Stimulated activated CD8-positive, alpha-beta memory T cell treated with anti-CD3 and anti-CD28 coated beads, Interleukin-7, amount 100 ng/mL, for 24 hours (primary cell): ENCODE data around the gene MT1E.
A peak's percentile ranks its signal among the peaks of the same experiment; 100 is the strongest.
"Not testable (repeated sequence)": the region's sequence is repeated elsewhere in the genome, so short reads cannot be mapped to it uniquely, and the experiment has no call there.

ENCODE experiments used
- DNase-seq: peaks from one replicate; pipeline ENCODE4 v3.0.0-alpha.2; 2020; ENCODE audit warnings: low read depth

Gene MT1E

DNA sequence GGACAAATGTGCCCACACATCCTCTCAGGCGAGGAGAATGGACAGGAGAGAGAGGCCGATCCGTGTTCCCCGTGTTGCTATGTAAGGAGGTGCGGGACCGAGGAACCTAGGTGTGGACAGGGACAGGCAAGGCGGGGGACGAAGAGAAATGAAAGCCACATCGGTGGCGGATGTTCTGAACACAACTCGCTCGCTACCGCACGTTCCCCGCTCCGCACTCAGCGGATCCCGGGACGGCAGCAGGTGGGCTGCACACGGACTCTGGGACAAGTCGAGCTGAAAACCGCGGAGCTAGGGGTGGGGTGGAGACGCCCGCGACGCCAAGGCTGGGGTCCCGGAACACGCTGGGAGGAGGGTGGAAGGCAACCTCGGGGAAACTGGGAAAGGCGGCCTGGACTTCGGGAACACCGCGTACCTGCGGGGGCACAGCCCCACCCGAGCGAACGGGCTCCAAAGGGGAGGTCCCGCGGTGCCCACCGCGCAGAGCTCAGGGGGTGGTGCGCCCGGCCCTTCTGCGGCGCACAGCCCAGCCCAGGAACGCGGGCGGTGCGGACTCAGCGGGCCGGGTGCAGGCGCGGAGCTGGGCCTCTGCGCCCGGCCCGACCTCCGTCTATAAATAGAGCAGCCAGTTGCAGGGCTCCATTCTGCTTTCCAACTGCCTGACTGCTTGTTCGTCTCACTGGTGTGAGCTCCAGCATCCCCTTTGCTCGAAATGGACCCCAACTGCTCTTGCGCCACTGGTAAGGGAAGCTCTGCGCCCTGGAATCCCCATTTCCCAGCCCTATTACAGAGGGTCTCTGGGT is at the start of gene MT1E:
Gene MT1E (plus strand): TSS at position 642 of the 803 bp plus-strand sequence. CDS start 71 bp downstream, at position 713.
- peak; percentile 45 for DNase-seq

DNA sequence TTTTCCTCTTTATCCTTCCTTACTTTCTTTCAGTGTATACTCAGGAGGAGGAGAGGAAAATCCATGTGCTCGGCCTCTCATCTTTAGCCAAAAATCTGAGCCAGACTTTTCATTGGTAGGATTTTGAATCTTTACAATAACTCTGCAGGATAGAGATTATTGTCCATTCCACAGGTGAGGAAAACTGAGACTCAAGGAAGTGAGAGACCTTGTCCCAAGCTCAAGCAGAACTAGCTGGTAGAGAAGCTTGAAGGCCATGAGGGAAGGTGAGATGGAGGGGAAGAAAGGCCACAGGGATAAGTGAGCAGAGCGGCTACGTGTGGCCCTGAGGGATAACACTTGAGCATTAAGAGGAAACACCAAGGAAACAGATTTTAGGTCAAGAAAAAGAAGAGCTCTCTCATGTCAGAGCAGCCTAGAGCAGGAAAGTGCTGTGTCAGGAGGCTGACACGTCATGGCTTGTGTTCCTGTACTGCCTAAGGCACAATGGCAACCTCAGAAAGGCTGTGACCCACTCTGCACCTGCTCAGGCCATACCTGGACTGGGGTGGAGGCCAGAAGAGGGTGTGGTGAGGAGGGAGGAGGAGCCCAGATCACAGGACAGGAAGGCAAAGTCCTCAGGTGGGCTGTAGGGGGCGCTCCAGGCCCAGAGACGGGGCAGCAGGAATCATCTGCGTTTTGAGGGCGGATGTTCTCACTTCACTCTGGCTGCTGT is 48.8 kb upstream of the MT1E start:
- DNase-seq: peak; percentile 78

DNA sequence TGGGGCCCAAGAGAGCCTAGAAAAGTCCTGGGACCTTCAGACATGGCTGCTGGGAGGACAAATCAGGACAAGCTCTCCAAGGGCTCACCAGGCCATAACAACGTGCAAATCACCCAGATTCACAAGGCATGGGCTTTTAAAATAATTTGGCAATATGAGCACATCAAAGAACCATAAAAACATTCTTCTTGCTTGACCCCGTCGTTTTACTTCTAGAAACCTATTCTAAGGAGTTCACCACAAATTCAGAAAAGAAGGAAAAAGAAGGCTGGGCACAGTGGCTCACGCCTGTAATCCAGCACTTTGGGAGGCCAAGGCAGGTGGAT is 48.3 kb upstream of the MT1E start:
- DNase-seq: no peak

DNA sequence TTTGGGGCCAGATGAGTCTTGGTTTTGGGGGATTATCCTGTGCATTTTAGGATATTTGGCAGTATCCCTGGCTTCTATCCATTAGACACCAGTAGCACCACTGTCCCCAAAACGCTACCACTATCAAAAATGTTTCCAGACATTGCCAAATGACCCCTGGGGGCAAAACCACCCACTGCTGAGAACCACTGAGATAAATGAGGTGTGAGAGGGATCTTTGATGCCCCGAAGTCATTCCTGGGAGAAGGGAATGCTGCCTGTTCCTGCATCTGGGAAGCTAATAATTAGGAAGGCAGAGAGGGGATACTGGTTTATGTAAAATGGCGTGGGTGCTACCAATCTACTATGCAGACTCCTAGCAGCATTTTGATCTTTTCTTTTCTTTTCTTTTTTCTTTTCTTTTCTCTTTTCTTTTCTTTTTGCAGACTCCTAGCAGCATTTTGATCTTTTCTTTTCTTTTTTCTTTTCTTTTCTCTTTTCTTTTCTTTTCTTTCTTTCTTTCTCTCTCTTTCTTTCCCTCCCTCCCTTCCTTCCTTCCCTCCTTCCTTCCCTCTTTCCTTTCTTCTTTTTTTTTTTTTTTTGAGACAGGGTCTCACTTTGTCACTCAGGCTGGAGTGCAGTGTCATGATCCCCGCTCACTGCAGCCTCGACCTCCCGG is 45.1 kb upstream of the MT1E start:
- DNase-seq: no peak

DNA sequence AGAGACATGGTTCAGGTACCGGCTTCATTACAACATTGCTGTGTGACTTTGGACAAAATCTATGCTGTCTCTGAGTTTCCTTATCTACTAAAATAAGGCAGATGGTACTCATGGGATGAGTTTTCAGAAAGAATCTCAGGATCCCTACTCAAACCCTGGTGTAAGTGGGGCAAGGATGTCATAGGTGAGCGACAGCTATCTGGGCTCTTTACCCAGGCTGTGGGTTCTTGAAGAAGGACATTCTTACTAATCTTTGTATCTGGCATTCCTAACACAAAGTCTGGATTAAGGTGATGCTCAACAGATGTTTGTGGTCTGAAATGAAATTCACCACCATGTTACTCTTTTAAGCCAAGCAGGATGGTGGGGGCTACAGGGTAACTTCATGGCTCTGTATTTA is 42.7 kb upstream of the MT1E start:
- not testable (repeated sequence) for DNase-seq

DNA sequence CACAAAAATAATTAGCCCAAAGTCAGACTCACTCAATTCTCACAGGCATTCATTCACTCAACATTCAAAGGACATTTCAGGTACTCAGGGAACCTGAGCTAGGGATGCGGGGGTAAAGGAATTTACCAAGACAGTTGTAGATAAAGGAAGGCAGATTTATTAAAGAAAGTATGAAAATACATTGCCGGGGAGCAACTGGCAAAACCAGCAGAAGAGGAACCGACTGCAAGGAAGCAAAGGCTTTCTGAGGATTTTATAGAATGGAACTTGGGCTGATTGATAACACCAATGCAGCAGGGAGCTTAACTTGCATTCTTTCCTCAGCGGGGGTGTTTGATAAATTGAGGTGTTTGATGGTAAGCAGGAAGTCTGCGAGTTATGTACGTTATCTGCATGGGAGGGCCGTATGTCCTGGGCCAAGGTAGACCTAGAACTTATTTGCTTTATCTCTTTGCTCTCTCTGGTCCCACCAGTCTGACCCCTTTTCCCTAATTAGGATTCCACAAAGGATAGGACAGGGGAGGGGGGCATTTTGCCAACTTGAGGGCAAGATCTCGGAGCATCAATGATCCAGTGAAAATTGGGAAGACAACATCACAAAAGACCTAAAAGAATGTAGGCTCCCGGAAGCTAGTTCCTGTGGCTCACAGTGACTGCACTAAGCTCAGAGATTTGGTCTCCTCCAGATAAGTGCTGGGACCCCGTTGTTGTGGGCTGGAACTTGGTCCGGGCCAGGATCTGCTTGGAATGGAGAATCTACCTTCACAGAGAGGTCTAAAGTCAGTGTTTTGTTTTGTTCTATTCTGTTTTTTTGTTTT is 42.0 kb upstream of the MT1E start:
- no peak for DNase-seq

DNA sequence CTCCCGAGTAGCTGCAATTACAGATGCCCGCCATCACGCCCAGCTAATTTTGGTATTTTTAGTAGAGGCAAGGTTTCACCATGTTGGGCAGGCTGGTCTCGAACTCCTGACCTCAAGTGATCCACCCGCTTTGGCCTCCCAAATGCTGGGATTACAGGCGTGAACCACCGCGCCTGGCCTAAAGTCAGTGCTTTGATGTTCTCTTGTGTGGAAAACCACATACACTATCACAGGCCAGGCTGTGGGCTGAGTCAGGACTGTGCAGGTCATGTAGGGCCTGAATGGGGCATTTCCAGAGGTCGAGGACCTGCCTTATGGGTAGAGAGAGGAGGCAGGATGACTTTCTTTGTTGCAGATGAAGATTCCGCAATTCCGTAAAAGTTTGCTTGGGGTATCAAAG is 41.3 kb upstream of the MT1E start:
- DNase-seq: no peak

DNA sequence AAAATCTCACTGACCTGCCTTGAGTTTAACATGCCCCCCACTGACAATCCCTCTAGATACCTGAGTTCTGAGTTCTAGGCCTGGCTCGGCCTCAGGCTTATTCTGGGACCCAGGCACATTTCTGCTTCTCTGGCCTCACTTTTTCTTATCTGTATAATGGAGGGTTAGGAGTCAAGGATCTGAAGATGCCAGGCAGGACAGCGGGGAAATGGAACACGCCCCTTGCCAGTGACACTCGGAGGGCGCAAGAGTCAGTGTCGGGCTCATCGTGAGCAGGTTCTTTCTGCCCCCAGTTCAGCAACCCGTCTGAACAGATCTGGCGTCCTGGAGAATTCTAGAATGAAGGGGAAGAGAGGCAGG is 36.8 kb upstream of the MT1E start:
- DNase-seq: no peak

DNA sequence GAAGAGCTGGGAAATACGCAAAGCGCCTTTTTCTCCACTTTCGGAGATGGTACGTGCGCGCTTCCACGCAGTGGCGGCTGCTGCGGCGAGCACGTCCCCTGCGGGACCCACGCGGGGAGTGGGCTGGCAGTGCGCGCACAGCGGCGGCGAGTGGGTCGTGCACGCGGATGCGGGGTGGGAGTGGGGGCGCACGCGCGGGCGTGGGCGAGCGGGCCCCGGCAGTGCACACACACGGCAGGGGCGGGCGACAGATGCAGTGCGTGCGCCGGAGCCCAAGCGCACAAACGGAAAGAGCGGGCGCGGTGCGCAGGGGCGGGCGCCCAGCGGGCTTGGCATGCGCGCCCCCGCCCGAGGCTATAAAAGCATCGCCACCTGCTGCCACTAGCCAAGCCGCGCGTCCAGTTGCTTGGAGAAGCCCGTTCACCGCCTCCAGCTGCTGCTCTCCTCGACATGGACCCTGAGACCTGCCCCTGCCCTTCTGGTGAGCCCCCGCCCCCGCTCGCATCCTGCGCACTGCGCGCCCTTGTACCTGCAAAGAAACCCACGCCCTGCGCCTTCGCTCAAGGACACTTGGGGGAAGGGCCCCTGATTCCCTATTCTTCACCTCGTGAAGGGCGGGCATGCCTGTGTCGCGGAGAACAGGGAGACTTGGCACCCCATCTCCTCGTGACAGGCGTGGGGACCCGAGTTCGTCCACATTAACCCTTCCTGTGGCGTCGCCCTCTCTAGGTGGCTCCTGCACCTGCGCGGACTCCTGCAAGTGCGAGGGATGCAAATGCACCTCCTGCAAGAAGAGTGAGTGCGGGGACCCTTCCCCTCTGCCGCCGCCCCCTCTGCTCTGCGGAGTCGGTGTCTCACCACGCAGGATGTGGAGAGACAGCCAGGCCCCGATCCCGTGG is 36.2 kb upstream of the MT1E start, which contains the start of gene MT3:
Gene MT3 (plus strand): TSS at position 388 of the 899 bp plus-strand sequence. CDS start 63 bp downstream, at position 451.
- no peak for DNase-seq

DNA sequence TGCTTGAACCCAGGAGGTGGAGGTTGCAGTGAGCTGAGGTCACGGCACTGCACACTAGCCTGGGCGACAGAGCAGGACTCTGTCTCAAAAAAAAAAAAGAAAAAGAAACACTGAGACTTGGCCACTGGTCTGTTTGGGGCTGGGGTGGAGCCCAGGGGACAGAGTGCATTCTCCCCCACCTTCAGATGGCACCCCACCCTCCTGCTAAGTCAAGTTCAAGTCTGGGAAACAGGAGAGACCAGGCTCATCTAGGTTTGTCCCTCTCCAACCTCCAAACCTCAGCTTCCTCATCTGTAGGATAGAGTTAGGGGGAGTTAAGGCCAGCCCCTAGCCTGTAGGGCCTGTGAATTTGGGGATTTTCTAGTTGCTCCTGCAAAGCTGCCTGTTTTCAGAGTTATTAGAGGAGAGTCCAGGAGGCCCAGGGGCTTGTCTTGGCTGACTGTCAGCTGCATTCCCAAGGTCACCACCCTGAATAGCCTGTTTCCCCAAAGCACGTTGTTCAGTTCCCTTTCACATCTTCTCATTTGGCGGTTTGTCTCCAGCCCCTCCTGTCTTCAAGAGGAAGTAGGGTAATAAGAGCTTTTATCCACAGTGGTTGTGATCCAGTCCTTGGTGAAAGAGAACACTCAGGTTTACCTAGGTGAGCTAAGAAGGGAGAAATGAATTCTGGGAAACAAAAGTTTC is 34.1 kb upstream of the MT1E start:
- no peak for DNase-seq

DNA sequence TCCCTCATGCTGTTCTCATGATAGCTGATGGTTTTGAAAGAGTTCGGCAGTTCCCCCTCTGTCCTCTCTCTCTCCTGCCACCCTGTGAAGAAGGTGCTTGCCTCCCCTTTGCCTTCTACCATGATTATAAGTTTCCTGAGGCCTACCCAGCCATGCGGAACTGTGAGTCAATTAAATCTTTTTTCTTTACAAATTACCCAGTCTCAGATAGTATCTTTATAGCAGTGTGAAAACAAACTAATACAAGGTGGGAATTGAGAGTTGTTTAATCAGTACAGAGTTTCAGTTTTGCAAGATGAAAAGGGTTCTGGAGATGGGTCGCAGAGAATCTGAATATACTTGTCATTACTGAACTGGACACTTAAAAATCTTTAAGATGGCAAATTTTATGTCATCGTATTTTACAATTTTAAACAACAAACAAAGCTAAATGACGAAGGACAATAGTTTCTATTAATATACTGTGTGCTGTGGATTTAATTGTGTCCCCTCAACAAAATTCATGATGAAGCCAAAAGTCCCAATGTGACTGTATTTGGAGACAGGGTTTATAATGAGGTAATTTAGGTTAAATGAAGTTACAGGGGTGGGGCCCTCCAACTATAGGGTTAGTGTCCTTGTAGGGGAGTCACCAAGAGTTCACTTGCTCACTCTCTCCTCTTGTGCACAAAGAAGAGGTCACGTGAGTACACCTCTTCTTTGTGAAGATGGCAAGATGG is 31.8 kb upstream of the MT1E start:
- no peak for DNase-seq

DNA sequence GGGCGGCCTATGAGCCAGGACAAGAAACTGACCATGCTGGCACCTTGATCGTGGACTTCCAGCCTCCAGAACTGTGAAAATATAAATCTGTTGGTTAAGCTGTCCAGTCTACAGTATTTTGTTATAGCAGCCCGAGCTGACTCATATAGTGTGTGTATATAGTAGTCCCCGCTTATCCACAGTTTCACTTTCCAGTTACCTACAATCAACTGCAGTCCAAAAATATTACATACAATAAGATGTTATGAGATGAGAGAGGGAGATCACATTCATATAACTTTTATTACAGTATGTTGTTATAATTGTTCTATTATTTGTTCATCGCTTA is 31.3 kb upstream of the MT1E start:
- DNase-seq: no peak

DNA sequence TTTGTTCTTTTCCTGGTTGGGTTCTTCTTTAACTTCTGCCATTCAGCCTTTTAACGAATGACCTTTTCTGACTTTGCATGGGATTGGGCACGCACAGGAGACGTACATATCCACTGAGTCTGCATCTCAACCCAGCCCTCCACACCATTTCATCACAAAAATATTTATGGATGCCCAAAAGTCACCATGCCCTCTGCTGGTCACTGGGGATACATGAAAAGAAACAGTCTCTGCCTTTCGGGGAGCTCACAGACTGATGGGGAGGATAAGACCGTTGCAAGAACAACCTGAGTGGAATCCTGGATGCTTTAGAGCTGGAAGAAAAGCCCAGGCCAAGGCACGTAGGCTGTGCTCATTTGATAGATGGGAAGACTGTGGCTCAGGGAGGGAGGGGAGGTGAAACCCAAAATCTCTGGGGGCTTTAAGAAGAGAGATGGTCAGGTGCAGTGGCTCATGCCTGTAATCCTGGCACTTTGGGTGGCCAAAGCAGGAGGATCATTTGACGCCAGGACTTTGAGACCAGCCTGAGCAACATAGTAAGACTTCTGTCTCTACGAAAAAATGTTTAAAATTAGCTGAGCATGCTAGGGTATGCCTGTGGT is 25.1 kb upstream of the MT1E start:
- DNase-seq: no peak

DNA sequence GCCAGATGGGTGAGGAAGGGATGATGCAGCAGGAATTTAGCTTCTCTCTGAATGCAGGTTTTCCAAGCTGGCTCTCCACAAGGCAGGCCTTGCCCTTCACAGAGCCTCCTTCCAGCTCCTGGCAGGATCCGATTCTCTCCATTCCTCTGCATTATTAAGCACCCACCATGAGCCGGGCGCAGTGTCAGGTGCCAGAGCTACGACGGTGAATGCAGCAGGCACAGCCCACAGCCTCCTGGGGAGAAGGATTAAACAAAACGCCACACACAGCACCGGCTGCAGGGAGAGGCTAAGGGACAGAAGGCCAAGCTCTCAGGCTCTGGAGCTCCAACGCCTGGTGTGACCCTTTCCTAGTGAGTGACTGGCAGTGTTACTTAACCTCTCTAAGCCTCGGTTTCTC is 24.3 kb upstream of the MT1E start:
- DNase-seq: no peak

DNA sequence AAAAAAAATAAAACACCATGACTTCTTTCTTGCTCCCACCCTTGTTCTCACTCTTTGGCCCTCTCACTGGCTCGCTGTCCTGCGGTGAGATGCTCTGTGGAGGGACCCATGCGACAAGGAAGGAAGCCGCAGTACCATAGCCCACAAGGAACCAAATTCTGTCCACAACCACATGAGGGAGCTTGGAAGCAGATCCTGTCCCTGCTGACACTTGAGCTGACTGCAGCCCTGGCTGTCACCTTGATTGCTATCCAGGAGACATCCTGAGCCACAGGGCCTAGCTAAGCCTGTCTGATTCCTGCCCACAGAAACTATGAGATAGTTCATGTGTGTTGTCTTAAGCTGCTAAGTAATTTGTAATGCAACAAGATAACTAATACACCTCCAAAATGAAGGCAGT is 22.0 kb upstream of the MT1E start:
- DNase-seq: no peak

DNA sequence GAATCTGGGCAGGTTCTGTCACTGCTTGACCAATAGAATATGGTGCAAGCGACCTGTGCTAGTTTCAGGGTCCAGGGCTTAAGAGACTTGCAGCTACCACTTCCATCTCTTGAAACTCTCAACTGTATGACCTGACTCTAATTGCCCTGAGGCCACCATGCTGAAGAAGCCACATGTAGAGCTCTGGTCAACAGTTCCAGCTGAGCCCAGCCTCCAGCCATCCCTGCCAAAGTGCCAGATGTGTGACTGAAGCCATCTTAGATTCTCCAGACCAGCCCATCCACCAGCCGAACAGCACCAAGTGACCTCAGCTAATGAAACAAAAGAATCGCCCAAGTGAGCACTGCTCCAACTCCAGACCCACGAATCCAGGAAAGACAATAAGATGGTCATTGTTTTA is 20.6 kb upstream of the MT1E start:
- no peak for DNase-seq

DNA sequence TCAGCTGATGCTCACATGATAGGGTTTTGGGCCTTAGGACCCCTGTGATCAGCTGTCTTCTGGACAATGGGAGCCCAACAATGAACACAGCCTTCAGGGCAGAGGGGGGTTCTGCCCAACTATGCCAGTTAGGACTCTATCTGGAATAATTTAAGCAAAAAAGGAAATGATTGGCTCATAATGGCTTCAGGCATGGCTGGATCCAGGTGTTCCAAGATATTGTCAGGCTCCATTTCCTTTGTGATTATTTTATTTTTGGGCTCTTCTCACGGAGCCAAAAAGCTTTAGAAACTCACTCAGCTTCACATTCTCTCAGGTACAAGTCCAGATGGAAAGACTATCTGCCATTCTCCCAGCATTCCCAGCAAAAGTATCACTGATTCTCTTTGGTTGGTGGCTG is 20.1 kb upstream of the MT1E start:
- no peak for DNase-seq

DNA sequence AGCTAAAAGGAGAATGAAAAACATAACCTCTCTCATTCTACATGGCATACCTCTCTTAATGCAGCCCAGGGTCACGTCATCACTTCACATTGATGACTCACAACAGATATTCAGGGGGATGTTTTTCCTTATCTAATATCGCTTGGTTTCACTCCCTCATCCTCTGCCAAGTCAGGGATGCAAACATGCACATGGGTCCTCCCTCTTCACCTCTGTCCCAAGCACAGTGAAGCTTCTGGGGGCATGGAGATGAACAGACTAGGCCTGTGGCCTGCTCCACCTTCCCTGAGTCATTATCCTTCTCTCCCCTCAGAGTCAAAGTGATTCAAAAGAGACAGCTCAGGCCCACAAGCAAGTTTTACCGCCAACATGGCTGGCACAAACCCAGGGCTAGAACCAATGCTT is 19.5 kb upstream of the MT1E start:
- no peak for DNase-seq

DNA sequence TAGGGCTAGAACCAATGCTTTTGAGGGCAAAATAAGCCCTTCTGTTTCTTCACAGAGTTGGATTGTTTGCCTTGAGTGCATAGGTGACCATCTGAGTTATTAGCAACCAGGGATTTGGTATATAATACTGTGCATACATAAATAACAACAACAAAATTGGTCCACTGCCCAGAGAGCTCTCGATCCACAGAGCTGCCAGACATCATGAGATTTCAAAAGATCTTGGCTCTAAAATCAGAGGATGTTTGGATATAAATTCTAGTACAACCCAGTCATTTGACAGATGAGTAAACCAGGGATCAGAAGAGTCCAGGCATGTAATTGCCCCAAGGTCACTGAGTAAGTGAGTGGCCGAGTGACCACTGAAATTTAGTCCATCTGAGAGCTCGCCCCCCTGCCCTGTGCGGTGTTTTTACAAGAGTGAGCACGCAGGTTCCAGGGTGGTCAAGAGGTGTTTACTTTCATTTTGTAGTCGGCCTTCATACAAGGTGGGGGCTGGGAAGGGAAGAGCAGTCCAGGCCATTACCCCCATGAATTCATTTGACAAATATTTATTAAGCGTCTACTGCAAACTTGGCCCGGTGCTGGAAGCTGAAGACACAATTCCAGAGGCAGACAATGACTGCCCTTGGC is 19.0 kb upstream of the MT1E start:
- no peak for DNase-seq
